HepG2 (cell line): Measurements from ENCODE around the gene RALB. TPM values are rescaled to one million over a fixed set of nuclear protein-coding genes. Genes with fewer than 3 reads are reported as not detected.
A peak's percentile ranks its signal among the peaks of the same experiment; 100 is the strongest.

ENCODE experiments used
- BCL6 ChIP-seq: IDR thresholded peaks from 2 replicates; pipeline ENCODE4 v1.6.1; 2016; ENCODE audit warnings: missing genetic modification reagents, missing compliant biosample characterization
- CBX5 ChIP-seq: sonication (generic); formaldehyde crosslinking; IDR thresholded peaks from 2 replicates; pipeline ENCODE4 v1.4.0; 2020; ENCODE audit warnings: missing genetic modification reagents, borderline replicate concordance
- CEBPG ChIP-seq: IDR thresholded peaks from 2 replicates; pipeline ENCODE4 v1.6.1; 2016
- DPF2 ChIP-seq: sonication (generic); formaldehyde crosslinking; IDR thresholded peaks from 2 replicates; pipeline ENCODE4 v1.4.0; 2020; ENCODE audit warnings: mild to moderate bottlenecking, low read depth, missing genetic modification reagents, borderline replicate concordance
- DR1 ChIP-seq: sonication (generic); formaldehyde crosslinking; IDR thresholded peaks from 2 replicates; pipeline ENCODE4 v1.8.0; 2021; ENCODE audit warnings: mild to moderate bottlenecking, missing genetic modification reagents, inconsistent platforms
- FOXP4 ChIP-seq: sonication (generic); formaldehyde crosslinking; IDR thresholded peaks from 2 replicates; pipeline ENCODE4 v1.4.0; 2020; ENCODE audit warnings: missing genetic modification reagents
- GABPB1 ChIP-seq: IDR thresholded peaks from 2 replicates; pipeline ENCODE4 v1.6.1; 2016; ENCODE audit warnings: mild to moderate bottlenecking, missing genetic modification reagents, moderate library complexity, missing compliant biosample characterization
- HES4 ChIP-seq: sonication (generic); formaldehyde crosslinking; IDR thresholded peaks from 2 replicates; pipeline ENCODE4 v1.9.0; 2021; ENCODE audit warnings: mild to moderate bottlenecking, missing genetic modification reagents, borderline replicate concordance
- HNRNPLL ChIP-seq: fragments of 200-400 bp; formaldehyde crosslinking; IDR thresholded peaks from 2 replicates; pipeline ENCODE4 v1.6.1; 2017; ENCODE audit warnings: mild to moderate bottlenecking, low read depth, low read length; ENCODE audit not compliant: poor library complexity, severe bottlenecking
- IKZF4 ChIP-seq: sonication (generic); formaldehyde crosslinking; IDR thresholded peaks from 2 replicates; pipeline ENCODE4 v1.5.1; 2020; ENCODE audit warnings: borderline replicate concordance, mild to moderate bottlenecking, low read depth, missing genetic modification reagents; ENCODE audit errors: not compliant biosample characterization
- KDM4B ChIP-seq: sonication (generic); formaldehyde crosslinking; IDR thresholded peaks from 2 replicates; pipeline ENCODE4 v1.4.0; 2020; ENCODE audit warnings: missing genetic modification reagents
- KLF12 ChIP-seq: sonication (generic); formaldehyde crosslinking; IDR thresholded peaks from 2 replicates; pipeline ENCODE4 v1.4.0; 2020; ENCODE audit warnings: missing genetic modification reagents, borderline replicate concordance
- KLF6 ChIP-seq: IDR thresholded peaks from 2 replicates; pipeline ENCODE4 v1.8.0; 2016; ENCODE audit warnings: missing biosample characterization, missing genetic modification reagents
- LCORL ChIP-seq, 2 experiments: fragments of 450-650 bp in 1 of 2; sonication (generic) in 1 of 2; formaldehyde crosslinking in 1 of 2; IDR thresholded peaks; 2 replicates each; pipeline versions ENCODE4 v1.5.0 to v1.6.1; 2017 to 2020; ENCODE audit warnings: antibody characterized with exemption in 1 of 2, missing genetic modification reagents in 1 of 2
- SAP130 ChIP-seq: IDR thresholded peaks from 2 replicates; pipeline ENCODE4 v1.6.1; 2016; ENCODE audit warnings: low read depth
- SOX6 ChIP-seq, 2 experiments: fragments of 450-650 bp in 1 of 2; sonication (generic) in 1 of 2; formaldehyde crosslinking in 1 of 2; IDR thresholded peaks; 2 replicates each; pipeline versions ENCODE4 v1.4.0 to v1.6.1; 2017 to 2020; ENCODE audit warnings: antibody characterized with exemption in 1 of 2, mild to moderate bottlenecking in 1 of 2, missing genetic modification reagents in 1 of 2
- THAP9 ChIP-seq: sonication (generic); formaldehyde crosslinking; IDR thresholded peaks from 2 replicates; pipeline ENCODE4; 2020; ENCODE audit warnings: missing genetic modification reagents, mild to moderate bottlenecking, borderline replicate concordance
- ZFP37 ChIP-seq: sonication (generic); formaldehyde crosslinking; IDR thresholded peaks from 2 replicates; pipeline ENCODE4 v1.4.0; 2020; ENCODE audit warnings: missing genetic modification reagents, borderline replicate concordance
- ZNF160 ChIP-seq: sonication (generic); formaldehyde crosslinking; IDR thresholded peaks from 2 replicates; pipeline ENCODE4 v1.8.0; 2022; ENCODE audit warnings: mild to moderate bottlenecking, inconsistent platforms, missing genetic modification reagents
- ZNF580 ChIP-seq: IDR thresholded peaks from 2 replicates; pipeline ENCODE4 v1.6.1; 2016; ENCODE audit warnings: low read depth, borderline replicate concordance
- ZNF614 ChIP-seq: IDR thresholded peaks from 2 replicates; pipeline ENCODE4 v1.6.1; 2018; ENCODE audit warnings: missing biosample characterization, missing genetic modification reagents, inconsistent platforms, borderline replicate concordance
- ZNF768 ChIP-seq: sonication (generic); formaldehyde crosslinking; IDR thresholded peaks from 2 replicates; pipeline ENCODE4 v1.4.0; 2020; ENCODE audit warnings: missing genetic modification reagents
- ZNF841 ChIP-seq: sonication (generic); formaldehyde crosslinking; IDR thresholded peaks from 2 replicates; pipeline ENCODE4 v1.8.1; 2023; ENCODE audit warnings: missing genetic modification reagents, borderline replicate concordance
- polyA plus RNA-seq, 8 experiments: library from polyadenylated mRNA; depleted of rRNA in 3 of 8; stranded (reverse) in 7 of 8; unstranded in 1 of 8; fragments of >200 nt; fragmentation: Illumina TruSeq in 4 of 8; extraction: Trizol in 4 of 8; gene quantifications; 2 replicates each; pipeline versions ENCODE4 v1.2.1 to v1.2.3, GENCODE V29; 2011 to 2016; ENCODE audit warnings: low read depth in 4 of 8, missing spikeins in 1 of 8, mixed read lengths in 1 of 8; ENCODE audit not compliant: insufficient read depth in 1 of 8
- total RNA-seq, 5 experiments: library from RNA; depleted of rRNA; stranded (reverse); fragments of >200 nt; fragmentation: Illumina TruSeq; extraction: Trizol; gene quantifications; 2 replicates each; pipeline ENCODE4 v1.2.3, GENCODE V29; 2016; ENCODE audit warnings: low read depth in 1 of 5

Gene RALB
- total and polyA plus RNA-seq, 2 of the 13 experiments (the other 11 are each of a cell fraction or from before 2014, with no cell fraction given), result 37.8 to 43.2 TPM

GRCh38 chr2:120343433-120344105 lies 90.9 kb downstream of the RALB start (continued):
- TF ChIP-seq FOXP4 (CRISPR knock-in tag) (0 out of 2 replicates have a peak, but pooled peaks have one; percentile 14), SAP130 (peak; percentile 23; the same call in 1 of the 2 replicates), DPF2 (CRISPR knock-in tag) (no peak), KLF12 (no peak), CBX5 (CRISPR knock-in tag) (0 out of 2 replicates have a peak, but pooled peaks have one; percentile 54), KLF6 (CRISPR knock-in tag) (0 out of 2 replicates have a peak, but pooled peaks have one; percentile 43), ZNF614 (CRISPR knock-in tag) (peak; percentile 24; the same call in 1 of the 2 replicates), CEBPG (peak; percentile 4; the same call in 1 of the 2 replicates), KDM4B (CRISPR knock-in tag) (peak; percentile 53; the same call in 1 of the 2 replicates), ZNF768 (CRISPR knock-in tag) (peak; percentile 73; the same call in 1 of the 2 replicates), SOX6 (IDR thresholded peaks at IDR 0.05) (no peak), SOX6 (CRISPR knock-in tag; IDR thresholded peaks at IDR 0.05) (peak; percentile 68), IKZF4 (CRISPR knock-in tag) (no peak), HES4 (CRISPR knock-in tag) (no peak), DR1 (0 out of 2 replicates have a peak, but pooled peaks have one; percentile 29), LCORL (IDR thresholded peaks at IDR 0.05) (no peak), LCORL (CRISPR knock-in tag; IDR thresholded peaks at IDR 0.05) (peak; percentile 90), ZNF160 (0 out of 2 replicates have a peak, but pooled peaks have one; percentile 66), ZFP37 (CRISPR knock-in tag) (0 out of 2 replicates have a peak, but pooled peaks have one; percentile 56), BCL6 (CRISPR knock-in tag) (peak; percentile 79), GABPB1 (CRISPR knock-in tag) (peak; percentile 64; the same call in 1 of the 2 replicates), ZNF841 (CRISPR knock-in tag) (no peak), HNRNPLL (peak; percentile 37), THAP9 (CRISPR knock-in tag) (peak; percentile 15; the same call in 1 of the 2 replicates), ZNF580 (CRISPR knock-in tag) (no peak)
